OCI-LY7 (cell line): Measurements from ENCODE around the gene UGT1A6.
A peak's percentile ranks its signal among the peaks of the same experiment; 100 is the strongest.

Experiments used
- EZH2phosphoT487 ChIP-seq: fragments of 200-600 bp; sonication (generic); IDR thresholded peaks from 2 replicates; pipeline ENCODE4 v1.6.1; 2018; ENCODE audit warnings: low read depth, borderline replicate concordance, mild to moderate bottlenecking, mixed run types, antibody characterized with exemption, low read length, moderate library complexity, mixed read lengths
- TF ChIP-seq, protein P1 (sequence below): fragments of 200-600 bp; sonication (generic); conservative IDR thresholded peaks from 2 replicates; pipeline ENCODE4 v1.5.1; 2014; ENCODE audit warnings: mild to moderate bottlenecking, antibody characterized with exemption, low read length, moderate library complexity, mixed read lengths

DNA sequence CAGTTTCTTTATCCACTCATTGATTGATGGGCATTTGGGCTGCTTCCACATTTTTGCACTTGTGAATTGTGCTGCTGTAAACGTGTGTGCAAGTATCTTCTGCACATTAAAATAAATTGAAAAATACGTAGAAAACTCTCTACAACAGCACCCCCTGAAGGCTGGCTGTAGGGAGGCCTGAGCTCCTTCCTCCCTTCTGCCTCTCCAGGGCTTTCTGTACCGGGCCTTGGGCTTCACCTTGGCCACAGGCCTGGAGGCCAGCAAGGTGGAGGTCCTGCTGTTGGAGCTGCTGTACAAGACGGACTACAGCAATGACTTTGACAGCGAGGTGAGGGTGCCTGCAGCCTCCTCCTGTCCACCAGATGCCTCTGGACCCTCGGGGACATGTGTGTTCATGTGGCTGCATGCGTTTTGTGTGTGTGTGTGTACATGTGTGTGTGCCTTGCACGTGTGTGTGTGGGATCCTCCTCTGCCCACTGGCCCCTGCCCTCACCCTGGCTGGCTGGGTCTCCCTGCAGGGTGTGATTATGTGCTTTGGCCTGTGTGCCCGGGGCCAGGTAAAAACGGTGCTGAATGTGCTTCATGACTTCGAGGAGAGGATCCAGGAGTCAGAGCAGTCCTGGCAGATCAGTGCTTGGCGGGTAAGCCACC lies 114.7 kb downstream of the UGT1A6 start:
- TF ChIP-seq, protein P1, sequence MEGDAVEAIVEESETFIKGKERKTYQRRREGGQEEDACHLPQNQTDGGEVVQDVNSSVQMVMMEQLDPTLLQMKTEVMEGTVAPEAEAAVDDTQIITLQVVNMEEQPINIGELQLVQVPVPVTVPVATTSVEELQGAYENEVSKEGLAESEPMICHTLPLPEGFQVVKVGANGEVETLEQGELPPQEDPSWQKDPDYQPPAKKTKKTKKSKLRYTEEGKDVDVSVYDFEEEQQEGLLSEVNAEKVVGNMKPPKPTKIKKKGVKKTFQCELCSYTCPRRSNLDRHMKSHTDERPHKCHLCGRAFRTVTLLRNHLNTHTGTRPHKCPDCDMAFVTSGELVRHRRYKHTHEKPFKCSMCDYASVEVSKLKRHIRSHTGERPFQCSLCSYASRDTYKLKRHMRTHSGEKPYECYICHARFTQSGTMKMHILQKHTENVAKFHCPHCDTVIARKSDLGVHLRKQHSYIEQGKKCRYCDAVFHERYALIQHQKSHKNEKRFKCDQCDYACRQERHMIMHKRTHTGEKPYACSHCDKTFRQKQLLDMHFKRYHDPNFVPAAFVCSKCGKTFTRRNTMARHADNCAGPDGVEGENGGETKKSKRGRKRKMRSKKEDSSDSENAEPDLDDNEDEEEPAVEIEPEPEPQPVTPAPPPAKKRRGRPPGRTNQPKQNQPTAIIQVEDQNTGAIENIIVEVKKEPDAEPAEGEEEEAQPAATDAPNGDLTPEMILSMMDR = peak; percentile 46
- no peak for TF ChIP-seq EZH2phosphoT487
